Activated CD4-positive, CD25-positive, alpha-beta regulatory T cell treated with anti-CD3 and anti-CD28 coated beads, Interleukin-2, amount 50 U/mL, for 72 hours (primary cell): ENCODE measurements around the gene CYP19A1.

Experiments
- DNase-seq: peaks from one replicate; pipeline ENCODE4 v3.0.0; 2021

The CYP19A1 gene

DNA sequence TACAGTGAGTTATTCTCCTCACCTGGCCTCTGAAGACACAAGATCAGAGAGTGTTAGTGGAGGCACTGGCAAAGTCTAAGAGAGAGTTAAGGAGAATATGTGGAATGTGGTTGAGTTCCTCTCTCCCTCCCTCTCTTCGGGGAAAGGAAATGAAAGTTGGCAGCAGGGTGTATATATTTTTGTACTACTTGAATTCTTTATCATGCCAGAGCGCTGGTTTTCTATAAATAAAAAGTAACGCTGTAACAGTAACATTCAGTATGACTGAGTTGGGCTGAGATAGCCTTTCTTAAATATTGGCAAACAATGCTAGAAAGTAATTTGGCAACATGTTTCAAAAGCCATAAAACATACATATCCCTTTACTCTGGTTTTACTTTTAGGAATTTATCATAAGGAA, 166.2 kb downstream of the CYP19A1 start:
- DNase-seq, result no peak

DNA sequence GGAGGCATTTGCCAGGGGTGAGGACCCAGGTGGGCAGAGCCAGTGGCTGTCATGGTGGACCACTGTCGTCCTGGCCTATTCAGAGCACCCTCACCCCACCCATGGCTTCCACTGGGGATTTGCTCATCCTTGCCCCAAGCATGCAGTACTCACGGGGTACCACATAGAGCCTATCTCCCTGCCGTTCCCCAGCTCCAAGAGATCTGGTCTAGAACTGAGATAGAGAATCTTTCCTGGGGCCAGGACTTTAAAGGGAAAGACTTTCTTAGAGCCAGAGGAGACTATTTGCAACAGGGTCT, 166.8 kb downstream of the CYP19A1 start:
- DNase-seq, result no peak

DNA sequence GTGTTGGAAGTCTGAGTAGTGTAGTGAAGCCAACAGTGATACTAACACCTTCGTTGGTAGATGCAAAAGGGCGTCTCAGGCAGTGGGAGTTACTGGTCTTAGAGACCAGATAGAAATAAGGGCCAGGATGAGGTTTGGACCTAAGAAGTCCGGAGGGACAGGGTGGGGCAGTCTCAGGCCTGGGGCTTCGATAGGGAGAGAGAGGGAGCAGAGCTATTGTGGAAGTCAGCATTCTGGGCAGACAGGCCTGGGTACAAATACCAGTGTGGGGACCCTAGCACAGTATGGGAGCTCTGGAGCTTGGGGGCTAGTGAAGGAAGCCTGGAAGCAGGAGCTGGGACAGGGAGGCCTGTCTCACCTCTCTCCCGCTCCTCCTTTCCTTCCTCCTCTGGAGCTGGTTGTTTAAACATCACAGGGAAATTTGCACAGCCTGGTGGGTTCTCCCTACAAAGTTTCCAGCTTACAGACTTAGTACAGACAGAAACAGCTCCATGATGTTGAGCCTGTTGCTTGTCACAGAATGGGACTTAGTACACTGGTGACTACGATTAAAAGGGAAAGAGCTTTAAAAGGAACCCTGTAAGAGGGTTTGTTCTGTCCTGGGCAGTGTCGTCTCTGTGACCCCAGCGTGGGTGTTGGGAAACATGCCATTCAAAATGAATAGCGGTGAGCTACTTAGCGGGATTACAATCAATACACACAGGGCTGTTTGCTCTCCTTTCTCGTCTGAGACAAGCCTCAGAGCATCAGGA, 167.3 kb downstream of the CYP19A1 start:
- DNase-seq, result no peak

DNA sequence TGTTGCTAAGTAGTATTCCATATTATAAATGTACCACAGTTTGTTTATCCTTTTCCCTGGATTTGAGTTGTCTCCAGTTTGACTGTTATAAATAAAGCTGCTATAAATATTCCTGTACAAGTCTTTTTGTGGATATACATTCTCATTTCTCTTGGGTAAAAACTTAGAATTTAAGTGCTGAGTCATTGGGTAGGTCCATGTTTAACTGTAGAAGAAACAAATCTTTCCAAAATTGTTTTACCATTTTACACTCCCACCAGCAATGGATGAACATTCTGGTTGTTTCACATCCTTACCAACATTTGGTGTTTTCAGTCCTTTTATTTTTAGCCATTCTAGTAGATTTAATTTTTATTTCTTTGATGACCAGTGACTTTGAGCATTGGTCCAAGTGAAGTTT, 169.7 kb downstream of the CYP19A1 start:
- no peak for DNase-seq

DNA sequence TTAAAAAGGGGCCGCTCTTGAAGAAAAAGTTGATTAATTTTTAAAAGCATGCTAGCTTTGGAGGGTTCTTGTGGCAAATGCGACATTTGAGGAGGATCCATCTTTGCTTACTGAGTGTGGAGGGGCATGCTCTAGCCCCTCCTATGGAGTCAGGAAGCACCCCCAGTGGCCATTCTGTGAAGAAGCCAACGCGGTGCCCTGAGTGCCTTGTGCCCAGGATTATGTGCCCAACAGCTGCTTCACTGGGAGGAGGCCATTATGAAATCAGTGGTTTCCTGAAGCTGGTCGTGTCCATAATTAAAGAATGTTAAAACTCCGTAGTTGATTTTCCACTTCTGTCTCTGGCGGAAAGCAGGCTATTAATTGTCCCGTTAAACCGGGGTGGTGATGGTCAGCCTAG, 174.6 kb downstream of the CYP19A1 start:
- DNase-seq, result no peak

DNA sequence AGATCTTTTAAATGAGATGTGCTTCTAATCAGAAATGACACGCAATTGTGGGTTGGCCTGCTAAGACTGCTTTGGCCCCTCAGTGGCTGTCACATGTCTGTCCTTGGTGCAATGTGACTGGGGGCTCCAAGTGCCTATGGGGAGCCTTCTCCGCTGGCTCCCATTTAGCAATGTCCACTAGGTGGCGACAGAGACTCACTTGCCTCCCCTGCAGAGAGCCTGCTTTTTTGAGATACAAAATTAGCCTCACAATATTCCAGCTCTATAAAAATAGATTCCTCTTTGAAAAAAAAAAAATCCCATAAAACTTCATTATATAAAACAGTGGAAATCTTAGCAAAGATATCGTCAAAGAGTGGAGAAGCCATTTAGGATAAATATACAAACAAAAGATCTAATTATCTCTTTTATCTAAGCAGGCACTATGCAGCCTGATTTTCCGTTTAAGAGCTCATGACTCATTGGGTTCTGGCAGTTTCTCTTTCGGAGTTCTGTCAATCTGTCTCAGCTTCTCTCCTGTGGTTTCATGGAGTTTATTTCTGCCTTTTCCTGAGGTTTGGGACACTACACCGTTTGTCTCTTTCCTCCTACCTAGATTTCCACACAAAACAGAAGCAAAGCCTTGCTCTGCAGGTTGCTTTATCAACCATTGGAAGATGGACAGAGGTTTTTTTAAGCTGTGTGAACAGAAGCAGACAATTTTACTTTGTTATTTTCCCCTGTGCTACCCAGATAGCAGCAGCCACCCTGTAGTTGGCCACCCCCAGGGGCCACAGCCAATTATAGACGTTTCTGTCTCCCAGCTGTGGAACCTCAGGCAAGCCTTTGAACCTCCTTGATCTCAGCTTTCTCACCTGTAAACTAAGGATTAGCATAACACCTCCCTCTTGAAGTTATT, 175.3 kb downstream of the CYP19A1 start:
- peak; percentile 60 for DNase-seq

DNA sequence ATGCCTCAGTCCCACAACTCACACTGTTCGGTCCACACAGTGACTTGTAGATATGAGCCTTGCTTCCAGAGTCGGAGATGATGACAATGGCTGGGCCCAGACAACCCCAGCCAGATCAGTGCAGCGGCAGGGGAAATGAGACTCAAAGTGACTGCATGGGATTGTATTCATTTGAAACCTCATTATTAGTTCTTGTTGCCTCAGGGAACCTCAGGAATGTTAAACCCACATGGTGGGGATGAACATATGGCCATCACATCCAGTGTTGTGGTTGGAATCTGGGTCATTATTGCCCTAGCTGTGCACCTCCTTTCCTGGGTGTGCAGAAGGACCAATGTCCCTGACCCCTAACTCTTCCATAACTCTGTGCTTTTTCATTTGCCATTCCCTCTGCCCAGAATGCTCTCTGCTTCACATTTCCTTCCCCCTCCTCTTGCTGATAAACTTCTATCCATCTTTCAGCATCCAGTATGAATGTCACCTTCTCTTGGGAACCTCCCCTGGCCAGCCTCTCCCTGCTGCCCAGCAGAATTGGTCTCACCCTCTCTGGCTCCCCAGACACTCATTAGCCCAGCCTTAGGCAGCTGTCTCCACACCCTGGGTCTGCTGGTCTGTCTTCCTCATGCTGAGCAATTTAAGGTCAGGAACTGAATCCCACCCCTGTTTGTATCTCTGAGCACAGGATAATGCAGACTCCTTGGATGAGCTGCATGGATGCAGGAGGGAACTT, 176.7 kb downstream of the CYP19A1 start:
- no peak for DNase-seq

DNA sequence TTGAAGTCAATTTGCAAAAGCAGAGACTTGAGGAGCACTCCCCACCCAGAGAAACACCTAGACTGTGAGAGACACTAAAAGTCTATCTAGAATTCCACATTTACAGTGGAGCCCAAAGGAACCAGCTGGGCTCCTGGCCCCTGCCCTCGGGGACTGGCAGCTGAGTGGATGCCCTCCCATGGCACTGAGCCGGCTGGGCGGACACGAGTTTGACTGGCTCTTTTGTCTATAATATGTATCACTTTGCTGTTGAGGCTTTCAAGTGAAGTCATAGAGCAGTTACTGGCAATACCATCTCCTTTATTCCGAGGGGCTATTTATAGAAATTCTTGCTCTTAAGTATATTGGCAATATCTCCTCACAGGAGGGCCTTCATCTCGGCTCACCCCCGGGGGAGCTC, 177.9 kb downstream of the CYP19A1 start:
- DNase-seq, result no peak
